Cerebellar nuclear complex (tissue), 1 donor: ENCODE measurements around the gene BIRC5.

ENCODE experiments used
- DNase-seq, 2 experiments: peaks; one replicate each; lab custom pipeline; 2025; lab: John Stamatoyannopoulos, UW

The BIRC5 gene

DNA sequence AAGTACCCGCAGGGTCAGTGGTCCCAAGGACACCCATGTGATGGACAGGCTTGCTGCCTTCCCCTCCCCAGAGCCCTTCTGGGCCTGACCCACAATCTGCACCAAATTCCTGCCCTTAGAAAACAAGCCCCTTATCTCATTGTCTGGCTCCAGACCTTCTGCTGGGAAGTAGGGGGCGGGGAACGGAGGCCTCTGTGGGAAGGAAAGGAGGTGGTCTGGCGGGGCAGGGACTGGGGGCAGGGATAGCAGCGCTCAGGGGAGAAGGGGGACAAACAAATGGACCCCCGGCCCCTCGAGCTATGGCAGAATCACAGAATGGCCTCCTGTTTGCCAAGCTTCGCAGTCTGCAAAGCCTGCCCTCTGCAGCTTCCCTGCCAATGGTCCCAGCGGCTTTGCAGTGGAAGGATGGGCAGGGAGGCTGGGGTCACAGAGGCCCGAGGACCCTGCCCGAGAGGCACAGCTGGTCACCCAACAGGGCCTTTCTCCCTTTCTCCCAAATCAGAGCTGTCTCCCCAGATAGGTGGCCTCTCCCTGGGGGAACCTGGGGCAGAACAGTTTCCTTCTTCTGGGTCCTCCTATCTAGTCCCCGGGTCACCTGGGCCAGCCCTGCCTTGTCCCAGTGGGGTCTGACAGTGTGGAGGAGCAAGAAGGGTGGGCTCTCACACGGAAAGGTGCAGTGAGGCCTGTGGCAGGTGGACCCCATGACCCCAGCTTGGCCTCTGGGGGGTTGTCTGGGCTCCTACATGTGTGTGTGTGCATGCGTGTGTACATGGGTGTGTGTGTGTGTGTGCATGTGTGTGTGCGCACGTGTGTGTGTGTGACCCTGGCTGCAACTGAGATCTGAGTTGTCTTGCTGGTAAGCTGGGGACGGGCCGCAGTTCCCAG is 42.9 kb downstream of the BIRC5 start:
- DNase-seq, result no peak

DNA sequence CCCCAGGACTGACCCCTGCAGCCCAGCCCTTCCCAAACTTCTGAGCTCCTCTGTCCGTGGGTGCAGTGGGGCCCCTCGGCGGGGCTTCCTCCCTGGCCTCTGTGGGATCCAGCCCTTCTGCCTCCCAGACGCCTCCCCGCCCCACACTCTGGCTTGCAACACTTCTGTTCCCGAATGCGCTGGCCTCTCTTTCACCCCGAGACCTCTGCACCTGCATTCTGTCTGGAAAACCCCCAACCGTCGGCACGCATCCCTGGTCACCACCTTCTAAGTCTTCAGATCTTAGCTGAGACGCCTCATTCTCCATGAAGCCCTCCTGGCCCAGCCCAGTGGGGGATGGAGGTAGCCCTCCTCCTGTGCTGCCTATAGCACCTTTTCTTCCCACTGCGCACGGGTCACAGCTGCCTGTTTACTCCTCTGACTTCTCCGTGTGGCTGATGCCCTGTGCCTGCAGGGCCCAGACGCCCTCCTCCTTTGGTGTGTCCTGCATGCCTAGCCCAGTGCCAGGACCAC is 43.8 kb downstream of the BIRC5 start:
- DNase-seq, result no peak

DNA sequence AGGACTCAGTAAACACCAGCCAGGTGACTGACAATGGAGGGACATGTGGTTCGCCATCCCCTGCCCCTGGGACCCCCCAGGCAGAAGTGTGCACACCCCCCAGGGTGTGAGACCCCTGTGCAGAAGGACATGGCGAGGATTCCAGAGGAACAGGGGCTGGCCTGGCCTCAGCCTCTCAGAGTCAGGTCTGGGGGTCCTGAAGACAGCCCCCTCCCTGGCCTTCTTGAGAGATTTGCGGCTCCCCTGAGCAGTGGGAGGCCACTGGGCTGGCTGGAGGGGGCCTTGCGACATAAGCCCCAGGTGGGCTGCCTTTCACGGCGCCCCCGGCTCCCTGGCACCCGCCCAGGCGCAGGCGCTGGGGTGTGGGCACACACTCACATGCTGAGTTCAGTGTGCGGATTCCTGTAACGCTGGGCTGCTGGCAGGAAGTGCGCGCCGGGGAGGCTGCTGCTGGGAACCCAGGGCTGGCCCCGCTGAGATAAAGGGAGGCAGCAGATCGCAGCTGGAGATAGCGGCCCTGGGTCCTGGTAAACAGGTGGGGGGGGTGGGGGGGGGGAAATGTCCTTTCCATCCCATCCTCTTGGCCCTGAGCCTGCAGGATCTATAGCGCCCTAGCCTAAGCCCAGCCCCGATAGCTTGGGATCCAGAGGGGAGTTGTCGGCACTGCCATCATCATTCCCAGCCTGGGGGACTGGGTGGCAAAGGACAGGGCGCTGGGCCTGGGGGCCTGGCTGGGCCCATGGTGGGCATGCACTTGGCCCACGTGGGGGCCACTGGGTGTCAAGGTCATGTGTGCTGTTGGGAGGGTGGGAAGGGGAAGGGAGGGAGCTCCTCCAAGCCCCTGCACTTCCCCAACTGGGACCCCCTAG is 44.5 kb downstream of the BIRC5 start:
- no peak for DNase-seq

DNA sequence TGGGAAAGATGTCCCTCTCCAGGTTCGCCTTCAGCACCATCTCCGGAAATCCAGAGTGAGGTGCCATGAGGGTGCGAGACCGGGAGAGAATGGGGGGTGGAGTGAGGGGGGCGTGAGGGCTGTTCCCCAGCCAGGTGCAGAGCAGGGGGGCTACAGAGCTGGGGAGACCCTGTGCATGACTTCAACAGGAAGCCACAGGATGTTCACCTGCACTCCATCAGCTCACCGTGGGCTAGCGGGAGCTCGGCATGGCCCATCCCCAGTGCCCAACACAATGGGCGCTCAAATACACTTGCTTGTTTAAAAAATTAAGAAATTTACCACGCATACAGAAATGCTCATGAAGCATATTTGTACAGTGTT is 45.1 kb downstream of the BIRC5 start:
- DNase-seq, result no peak

DNA sequence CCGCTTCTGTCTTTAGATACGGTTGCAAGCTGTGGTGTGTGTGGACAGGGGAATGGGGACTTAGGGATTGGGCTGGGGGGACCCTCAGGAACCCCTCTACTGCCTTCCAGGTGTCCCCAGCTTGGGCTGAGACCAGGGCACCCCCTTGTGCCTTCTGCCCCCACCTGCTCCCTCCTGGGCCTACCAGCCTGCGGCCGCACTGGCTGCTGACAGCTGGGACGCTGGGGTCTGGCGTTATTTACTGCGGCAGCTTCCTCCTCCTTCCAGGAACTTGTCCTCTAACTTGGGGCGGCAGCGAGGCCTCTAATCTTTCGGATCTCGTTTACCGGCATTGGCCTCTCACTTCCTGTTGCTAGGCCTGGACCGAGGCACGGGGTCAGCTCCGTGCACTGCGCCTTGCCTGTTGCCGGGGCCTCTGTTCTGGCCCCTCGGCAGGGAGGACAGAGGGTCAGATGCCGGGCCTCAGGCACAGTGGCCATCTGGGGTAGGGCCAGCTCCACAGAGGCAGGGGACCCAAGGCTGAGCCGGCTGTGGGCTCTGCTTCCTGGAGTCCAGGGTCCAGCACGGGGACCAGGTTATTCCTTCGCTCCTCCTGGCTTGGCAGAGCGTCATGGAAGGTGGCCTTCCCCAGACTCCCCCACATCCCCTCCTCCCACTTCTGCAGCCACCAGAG is 49.1 kb downstream of the BIRC5 start:
- DNase-seq, result no peak

DNA sequence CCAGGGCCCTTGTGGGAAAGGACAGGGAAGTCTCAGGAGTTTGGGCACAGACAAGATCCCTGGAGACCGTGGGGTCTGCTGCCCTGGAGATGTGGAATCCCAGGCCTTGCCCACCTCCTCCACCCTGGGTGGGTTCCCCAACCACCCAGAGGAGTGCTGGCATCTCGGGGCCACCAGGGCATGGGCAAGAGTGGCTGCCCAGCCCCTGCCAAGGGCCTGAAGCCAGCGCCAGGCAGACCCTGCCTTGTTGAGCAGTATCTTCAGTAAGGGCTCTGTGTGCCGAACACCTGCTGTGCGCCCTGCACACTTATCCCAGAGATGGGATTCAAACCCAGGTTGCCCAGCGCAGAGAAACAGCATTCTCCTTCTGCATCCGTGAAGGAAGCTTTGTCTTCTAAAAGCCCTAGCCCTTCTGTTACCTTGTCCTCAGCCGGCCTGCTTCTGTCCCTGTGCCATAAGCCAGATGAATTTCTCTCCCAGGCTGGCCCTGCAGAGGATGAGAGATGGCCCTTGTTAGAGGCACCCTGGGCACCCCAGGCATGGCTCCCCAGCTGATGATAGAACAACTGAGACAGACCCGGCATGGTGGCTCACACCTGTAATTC is 49.8 kb downstream of the BIRC5 start:
- no peak for DNase-seq

DNA sequence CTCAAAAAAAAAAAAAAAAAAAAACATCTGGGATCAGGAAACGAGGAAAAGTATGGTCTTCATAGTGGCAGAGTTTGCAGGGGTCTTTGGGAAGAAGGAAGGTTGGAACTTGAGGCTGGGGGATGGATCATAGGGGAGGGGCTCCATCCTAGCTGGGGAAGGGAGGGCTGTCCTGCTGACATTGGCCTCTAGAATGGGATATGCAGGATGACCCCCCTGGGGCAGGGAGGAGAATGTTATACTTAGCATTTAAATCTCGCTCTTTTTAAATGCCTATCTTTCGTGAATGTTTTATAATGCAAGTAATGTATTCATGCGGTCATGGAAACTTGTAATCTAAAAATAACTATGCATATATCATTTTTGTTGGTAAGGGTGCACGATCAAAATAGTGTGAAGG is 50.5 kb downstream of the BIRC5 start:
- no peak for DNase-seq

DNA sequence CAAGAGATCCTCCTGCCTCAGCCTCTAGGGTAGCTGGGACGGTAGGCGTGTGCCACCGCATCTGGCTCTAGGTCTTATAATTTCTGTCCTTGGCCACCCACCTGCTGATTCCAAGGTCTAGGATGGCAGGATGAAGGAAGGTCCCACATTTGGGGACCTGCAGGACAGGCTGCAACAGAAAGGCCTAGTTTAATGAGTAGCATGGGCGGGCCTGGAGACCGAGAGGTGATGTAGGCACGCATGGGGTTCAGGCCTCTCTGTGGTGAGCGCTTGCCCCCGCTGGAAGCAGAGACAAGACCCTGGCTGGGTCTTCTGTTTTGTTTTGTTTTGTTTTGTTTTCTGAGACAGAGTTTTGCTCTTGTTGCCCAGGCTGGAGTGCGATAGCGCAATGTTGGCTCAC is 51.1 kb downstream of the BIRC5 start:
- no peak for DNase-seq

DNA sequence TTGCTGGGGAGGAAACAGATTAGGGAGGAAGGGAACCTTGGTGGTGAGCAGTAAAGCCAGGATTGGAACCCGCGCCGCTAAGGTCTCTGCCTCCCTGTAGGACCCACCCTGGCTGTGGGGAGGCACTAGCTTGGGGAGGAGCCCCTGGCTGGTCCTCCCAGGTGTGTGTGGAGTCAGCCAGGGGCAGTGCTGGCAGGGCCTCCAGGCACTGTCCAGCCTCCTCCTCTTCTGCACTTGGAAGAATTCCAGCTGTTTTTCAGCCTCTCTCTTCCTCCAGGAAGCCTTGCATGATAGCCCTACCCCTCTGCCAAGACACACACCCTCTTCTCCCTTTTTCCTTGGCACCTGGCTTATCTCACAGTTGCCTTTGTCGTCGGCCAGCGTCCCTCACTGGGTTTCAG is 52.2 kb downstream of the BIRC5 start:
- no peak for DNase-seq

DNA sequence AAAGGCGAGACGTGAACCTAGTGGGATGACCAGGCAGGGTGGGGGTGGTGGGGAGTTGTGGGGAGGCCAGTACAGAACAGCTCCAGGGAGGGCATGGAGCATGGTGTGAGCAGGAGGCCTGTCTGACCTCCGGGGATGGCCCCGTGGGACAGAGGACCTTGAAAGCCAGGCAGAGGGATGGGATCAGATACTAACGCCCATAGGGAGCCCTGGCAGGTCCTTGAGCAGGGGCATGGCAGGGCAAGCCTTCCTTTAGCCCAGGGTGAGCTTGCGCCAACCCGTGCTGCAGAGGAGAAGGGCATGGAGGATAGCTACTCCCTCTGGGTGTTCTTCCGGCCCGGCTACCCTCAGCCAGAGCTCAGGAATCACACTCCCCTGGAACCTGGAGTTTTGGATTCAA is 52.7 kb downstream of the BIRC5 start:
- DNase-seq, result no peak

DNA sequence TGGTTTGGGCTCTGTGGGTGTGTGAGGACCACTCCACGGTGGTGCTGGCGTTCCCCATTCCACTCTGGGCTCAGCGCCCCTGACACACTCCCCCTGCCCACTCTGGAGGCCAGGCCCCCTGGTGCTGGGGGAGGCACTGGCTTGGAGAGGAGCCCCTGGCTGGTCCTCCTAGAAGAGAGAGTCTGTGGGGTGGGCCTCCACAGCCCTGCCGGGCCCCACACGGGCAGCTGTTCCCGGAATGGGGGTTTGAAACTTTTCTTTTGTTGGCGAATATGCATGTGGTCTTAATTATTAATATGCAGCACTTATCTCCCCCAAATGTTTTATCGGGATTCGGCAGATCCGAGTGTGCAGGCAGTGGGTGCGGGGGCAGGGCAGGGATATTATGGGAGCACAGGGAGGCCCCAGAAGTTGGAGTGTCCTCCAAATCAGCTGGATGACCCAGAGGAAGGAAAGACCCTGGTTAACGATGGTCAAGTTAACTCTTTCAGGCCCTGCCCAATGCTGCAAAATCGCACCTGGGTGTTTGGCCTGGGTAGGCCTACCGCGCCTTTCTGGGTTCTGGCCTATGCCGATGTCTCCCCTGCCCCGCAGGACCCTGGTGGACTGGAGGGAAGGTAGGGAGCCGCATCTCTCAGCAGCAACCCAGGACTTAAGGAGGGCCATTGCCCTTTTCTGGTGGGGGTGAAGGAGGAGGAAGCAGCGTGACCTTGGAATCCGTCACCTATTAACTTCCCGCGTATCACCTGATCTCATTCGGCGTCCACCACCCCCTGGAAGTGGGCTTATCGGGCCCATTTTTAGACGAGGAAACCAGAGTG is 53.4 kb downstream of the BIRC5 start:
- no peak for DNase-seq

DNA sequence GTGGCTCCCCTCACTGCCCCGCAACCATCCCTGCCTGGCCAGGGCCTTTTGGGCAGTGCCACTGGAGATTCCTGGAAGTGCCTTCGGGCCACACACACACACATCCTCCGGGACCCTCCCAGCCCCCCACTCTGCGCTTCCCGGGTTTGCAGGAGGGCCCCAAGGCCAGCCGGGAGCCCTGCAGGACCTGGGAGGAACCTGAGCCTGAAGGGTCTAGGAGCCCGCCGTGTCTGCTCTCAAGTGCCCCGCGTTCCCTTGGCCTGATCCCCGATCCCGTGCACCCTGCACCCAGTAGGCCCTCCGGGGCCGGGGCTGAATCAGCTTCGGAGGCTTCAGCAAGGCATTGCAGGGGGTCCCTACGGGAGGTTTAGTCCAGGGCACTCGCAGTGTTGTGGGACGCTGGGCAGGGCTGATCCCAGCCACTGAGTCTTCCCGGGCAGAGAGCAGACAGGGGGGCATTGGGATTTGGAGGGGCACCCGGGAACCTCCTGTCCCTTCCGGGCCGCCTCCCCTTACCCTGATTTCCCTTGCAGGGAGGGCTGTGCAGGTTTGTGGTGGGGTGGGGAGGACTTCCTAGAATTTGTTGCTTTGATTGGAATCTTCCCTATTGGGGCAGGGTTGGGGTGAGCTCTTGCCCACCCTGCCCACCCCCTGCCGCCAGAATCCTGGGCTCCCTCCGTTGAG is 54.3 kb downstream of the BIRC5 start:
- no peak for DNase-seq

DNA sequence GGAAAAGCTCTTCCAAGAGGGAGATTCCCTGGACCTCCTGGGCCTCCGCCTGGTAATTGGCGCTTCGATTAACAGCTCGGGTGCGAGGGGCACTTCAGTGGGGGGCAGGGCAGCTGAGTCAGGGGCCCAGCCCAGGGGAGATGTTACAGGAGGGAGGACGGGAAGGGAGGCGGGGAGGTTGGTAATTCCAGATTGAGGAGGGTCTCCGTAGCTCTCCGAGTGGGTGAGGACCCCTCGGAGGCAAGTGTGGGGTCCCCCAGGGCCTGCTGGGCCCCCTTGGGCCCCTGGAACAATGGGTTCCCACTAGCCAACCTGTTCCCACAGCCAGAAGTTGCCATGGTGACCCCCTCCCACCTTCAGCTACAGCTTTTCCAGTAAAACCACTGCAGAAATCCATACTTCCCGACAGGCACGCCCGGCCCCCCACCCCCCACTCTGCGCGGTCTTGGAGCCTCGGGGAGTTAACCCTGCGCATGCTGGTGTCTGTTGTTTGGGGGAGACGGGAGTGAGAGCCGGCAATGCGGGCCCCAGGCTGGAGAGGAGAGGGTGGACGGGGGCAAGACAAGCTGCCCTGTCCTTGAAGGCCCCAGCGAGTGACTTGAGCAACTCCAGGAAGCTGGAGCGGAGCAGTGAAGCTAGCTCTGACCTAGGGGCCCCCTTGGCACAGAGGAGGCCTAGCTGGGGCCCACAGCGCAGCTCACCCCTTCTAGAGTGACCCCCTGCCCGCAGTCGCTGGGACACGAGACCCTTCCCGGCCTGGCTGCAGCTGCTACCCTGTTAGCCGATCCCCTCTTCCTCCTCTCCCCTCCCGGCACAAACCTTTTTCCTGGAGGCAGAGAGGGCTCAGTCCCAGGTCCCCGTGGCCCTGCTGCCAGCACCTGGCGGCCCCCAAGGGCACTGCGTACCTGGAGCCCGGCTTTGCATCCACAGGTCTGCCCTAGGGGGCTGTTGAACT is 55.2 kb downstream of the BIRC5 start:
- DNase-seq, result no peak

DNA sequence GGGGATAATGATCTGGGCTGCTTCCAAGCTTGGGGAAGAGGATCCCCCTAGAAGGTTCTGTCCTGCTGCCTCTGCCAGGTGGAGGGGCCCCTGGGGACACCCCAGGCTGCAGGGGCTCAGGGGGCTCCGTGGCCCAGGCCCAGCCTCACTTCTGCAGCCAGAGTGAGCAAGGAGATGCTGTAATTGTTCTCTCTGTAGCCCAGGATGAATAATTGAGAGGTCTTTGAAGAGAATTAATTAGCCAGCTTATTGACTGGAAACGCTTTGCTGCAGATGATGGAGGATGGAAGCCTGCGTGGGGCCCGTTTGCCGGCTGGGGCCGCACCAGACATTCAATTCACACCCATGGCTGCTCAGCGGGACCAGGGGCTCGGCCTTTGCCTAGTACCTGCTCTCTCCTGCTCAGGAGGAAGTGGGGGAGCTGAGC is 55.9 kb downstream of the BIRC5 start:
- no peak for DNase-seq

DNA sequence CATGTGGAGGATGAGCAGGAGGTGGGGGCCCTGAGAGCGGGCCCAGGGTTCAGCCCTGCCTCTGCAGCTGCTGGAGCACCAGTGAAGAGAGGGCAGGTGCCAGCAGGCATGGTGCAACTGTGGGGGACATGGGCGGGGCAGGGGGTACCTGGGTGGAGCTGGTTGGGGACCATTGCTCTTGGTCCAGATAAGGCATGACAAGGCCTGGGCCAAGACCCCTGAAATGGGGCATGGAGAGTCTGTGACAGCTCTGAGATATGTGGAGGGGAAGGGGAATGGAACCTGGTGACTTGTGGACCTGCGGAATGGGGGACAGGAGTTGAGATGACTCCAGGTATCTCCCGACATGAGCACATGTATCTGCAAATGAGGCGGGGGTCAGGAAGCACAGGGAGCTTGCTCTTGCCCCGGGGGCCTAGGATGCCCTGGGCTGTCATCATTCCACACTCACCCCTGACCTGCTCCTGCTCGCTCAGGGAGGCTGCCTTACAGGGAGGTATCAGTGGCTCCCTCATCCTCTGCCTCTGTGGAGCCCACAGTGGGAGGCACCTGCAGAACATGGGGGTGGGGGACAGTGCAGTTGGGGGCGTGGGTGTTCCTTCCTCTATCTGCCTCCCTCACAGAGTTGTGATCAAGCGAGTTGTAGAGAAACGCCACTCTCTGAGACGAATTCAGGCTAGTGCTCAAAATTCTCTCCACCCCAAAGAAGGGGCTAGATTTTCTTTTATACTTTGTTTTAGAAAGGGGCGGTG is 57.5 kb downstream of the BIRC5 start:
- no peak for DNase-seq

DNA sequence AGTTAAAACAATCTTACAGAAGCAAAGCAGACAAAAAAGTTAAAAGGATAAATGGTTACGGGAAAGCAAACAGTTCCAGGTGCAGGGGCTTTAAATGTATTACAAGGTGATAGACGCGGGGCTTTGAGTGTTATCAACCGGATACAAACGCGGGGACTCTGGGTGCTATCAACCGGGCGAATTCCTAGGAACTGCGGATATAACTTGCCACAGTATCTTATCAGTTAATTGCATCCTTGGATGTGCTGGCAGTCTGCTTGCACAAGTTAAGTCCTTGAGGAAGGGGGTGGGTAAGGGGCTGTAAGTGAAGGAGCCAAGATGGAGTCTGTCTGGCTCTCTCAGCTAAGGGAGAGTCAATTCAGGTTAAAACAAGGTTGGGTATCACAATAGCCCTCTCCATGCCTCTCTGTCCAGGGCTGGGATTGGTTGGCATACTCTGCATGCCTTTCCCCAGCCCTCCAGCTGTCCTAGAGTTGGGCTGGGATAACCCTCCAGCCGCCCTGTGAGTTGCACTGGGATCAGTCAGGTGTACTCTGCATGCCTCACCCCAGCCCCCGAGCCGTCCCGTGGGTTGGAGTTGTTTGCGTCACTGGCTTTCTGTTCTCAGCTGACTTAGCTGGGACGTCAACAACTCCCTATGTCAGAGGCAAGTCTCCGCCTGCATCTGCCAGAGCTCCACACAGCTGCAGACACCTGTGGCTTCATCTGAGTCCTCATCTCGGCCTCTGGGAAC is 58.3 kb downstream of the BIRC5 start:
- DNase-seq, result no peak

DNA sequence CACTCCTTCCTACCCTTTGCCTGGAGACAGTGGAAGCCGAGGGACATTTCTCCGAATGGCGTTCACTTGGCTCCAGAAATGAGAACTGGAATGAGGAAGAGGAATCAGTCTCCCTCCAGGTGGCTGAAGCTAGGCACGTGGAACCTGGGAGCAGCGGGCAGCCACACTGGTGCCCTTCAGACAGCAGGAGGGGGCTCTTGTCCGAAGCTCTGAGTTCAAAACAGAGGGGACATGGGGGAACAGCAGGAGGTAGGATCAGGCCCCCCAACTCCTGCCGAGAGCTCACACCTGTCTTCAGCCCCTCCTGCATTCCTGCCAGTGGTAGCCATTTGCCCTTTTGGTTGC is 58.8 kb downstream of the BIRC5 start:
- DNase-seq, result no peak

DNA sequence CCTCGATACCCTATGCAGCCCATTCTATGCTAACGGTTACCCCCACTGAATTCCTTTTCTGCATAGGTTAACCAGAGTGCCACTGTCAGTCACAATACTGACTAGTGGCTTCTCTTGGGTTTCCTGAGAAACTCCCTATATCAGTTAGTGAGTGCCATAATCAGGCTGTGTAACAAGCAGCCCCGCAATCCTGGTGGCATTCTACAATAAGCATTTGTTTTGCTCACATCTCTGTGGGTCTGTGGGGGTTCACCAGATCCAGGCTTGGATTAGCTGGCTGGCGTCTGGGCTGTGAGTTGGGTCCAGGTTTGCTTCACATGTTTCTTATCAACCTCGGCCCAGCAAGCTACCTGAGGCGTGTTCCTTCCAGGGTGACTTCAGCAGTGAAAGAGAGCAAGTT is 59.8 kb downstream of the BIRC5 start:
- no peak for DNase-seq
